ENCODE data around the gene PLEKHD1.

Gene PLEKHD1

GRCh38 chr14:69505338-69506240 lies 21.1 kb downstream of the PLEKHD1 start:
- peak; percentile 25; the same call in 1 of the 2 replicates for TF ChIP-seq RAD21 (IDR thresholded peaks at IDR 0.05; ENCODE audit: low read depth)
- TF ChIP-seq CREB1 (IDR thresholded peaks at IDR 0.05; ENCODE audit: low read depth) = no peak
- TF ChIP-seq TCF12 (IDR thresholded peaks at IDR 0.05; ENCODE audit: low read depth) = peak; percentile 95
- peak; percentile 94 for TF ChIP-seq NFIC (IDR thresholded peaks at IDR 0.05)
- no peak for TF ChIP-seq REST (IDR thresholded peaks at IDR 0.05; ENCODE audit: low read depth)
- peak; percentile 60 for TF ChIP-seq TEAD4 (IDR thresholded peaks at IDR 0.05)
- TF ChIP-seq FOXM1 (IDR thresholded peaks at IDR 0.05; ENCODE audit: borderline replicate concordance, low read depth) = peak; percentile 81; the same call in 1 of the 2 replicates
- TF ChIP-seq ZBTB7A (IDR thresholded peaks at IDR 0.05; ENCODE audit: low read depth) = no peak
- TF ChIP-seq MAX (IDR thresholded peaks at IDR 0.05) = no peak
- no peak for TF ChIP-seq TAF1 (IDR thresholded peaks at IDR 0.05; ENCODE audit: low read depth)
- 0 out of 2 replicates have a peak, but pooled peaks have one; percentile 60 for TF ChIP-seq YY1 (IDR thresholded peaks at IDR 0.05; ENCODE audit: low read depth)
- TF ChIP-seq EP300 (IDR thresholded peaks at IDR 0.05; ENCODE audit: borderline replicate concordance) = peak; percentile 89
- no peak for TF ChIP-seq EGR1 (IDR thresholded peaks at IDR 0.05)
- no peak for TF ChIP-seq CEBPB (IDR thresholded peaks at IDR 0.05)
- TF ChIP-seq USF1 (IDR thresholded peaks at IDR 0.05) = no peak

- TF ChIP-seq TEAD4 (IDR thresholded peaks at IDR 0.05) = no peak
- TF ChIP-seq MAX (IDR thresholded peaks at IDR 0.05) = no peak
- TF ChIP-seq NFIC (IDR thresholded peaks at IDR 0.05) = no peak
- no peak for TF ChIP-seq CREB1 (IDR thresholded peaks at IDR 0.05; ENCODE audit: low read depth)
- TF ChIP-seq USF1 (IDR thresholded peaks at IDR 0.05) = no peak
- TF ChIP-seq ZBTB7A (IDR thresholded peaks at IDR 0.05; ENCODE audit: low read depth) = no peak
- no peak for TF ChIP-seq CEBPB (IDR thresholded peaks at IDR 0.05)
- TF ChIP-seq TAF1 (IDR thresholded peaks at IDR 0.05; ENCODE audit: low read depth) = no peak
These were observed 21.7 kb downstream of the PLEKHD1 start for GRCh38 chr14:69506241-69506595.

GRCh38 chr14:69518289-69519101 lies 34.0 kb downstream of the PLEKHD1 start:
- no peak for TF ChIP-seq TAF1 (IDR thresholded peaks at IDR 0.05; ENCODE audit: low read depth)
- TF ChIP-seq ZBTB7A (IDR thresholded peaks at IDR 0.05; ENCODE audit: low read depth) = no peak
- TF ChIP-seq TCF12 (IDR thresholded peaks at IDR 0.05; ENCODE audit: low read depth) = no peak
- TF ChIP-seq CREB1 (IDR thresholded peaks at IDR 0.05; ENCODE audit: low read depth) = no peak

- TF ChIP-seq EP300 (IDR thresholded peaks at IDR 0.05; ENCODE audit: borderline replicate concordance) (peak; percentile 45; the same call in 1 of the 2 replicates), CEBPB (IDR thresholded peaks at IDR 0.05) (no peak), RAD21 (IDR thresholded peaks at IDR 0.05; ENCODE audit: low read depth) (no peak), TEAD4 (IDR thresholded peaks at IDR 0.05) (peak; percentile 4; the same call in 1 of the 2 replicates), TCF12 (IDR thresholded peaks at IDR 0.05; ENCODE audit: low read depth) (no peak), MAX (IDR thresholded peaks at IDR 0.05) (no peak), NFIC (IDR thresholded peaks at IDR 0.05) (peak; percentile 54), ZBTB7A (IDR thresholded peaks at IDR 0.05; ENCODE audit: low read depth) (no peak), REST (IDR thresholded peaks at IDR 0.05; ENCODE audit: low read depth) (no peak), FOXM1 (IDR thresholded peaks at IDR 0.05; ENCODE audit: borderline replicate concordance, low read depth) (no peak)
These were observed 34.9 kb downstream of the PLEKHD1 start for GRCh38 chr14:69519204-69520100.
